ENCODE results near the gene RABGAP1.
"Not testable (repeated sequence)": the region's sequence is repeated elsewhere in the genome, so short reads cannot be mapped to it uniquely, and the experiment has no call there.

Gene RABGAP1

GRCh38 chr9:122940749-122941581, at the start of gene RABGAP1:
RABGAP1 (plus strand) TSS chr9:122941020; CDS start chr9:122957060, 16,040 bp downstream.
- H3K4me1 ChIP-seq (ENCODE audit: control insufficient read depth, insufficient read depth, low read length): peaks cover 8% of the 10 kb centered on the region

GRCh38 chr9:122897969-122898368, 42.9 kb upstream of the RABGAP1 start:
- no peak overlapping the region for H3K4me3 ChIP-seq (ENCODE audit: low read length in 2 of 2)
- peak overlapping the region in 1 of 2 donors; percentile 9 for H3K9ac ChIP-seq (ENCODE audit: low read length in 2 of 2)
- peaks cover 2% of the 10 kb centered on the region for H3K4me1 ChIP-seq (ENCODE audit: control insufficient read depth, insufficient read depth, low read length)
- H3K27ac ChIP-seq (ENCODE audit: low read length): no peak overlapping the region
- no peaks in the 10 kb centered on the region for H3K27me3 ChIP-seq (ENCODE audit: control insufficient read depth in 1 of 2, insufficient read depth in 2 of 2, low read length in 2 of 2)
- peaks cover 0 to 16% of the 10 kb centered on the region in 2 donors for H3K36me3 ChIP-seq (ENCODE audit: control insufficient read depth in 2 of 2, insufficient read depth in 2 of 2, low read length in 2 of 2)
- H3K9me3 ChIP-seq (ENCODE audit: control insufficient read depth in 2 of 2, low read length in 2 of 2): no peaks in the 10 kb centered on the region

More at GRCh38 chr9:122940749-122941581, at the start of gene RABGAP1:
- peaks cover 6 to 9% of the 10 kb centered on the region in 2 donors for H3K36me3 ChIP-seq (ENCODE audit: control insufficient read depth in 2 of 2, insufficient read depth in 2 of 2, low read length in 2 of 2)
- no peaks in the 10 kb centered on the region for H3K27me3 ChIP-seq (ENCODE audit: control insufficient read depth in 1 of 2, insufficient read depth in 2 of 2, low read length in 2 of 2)
- peak within 1 kb of the TSS; percentile 91 for H3K27ac ChIP-seq (ENCODE audit: low read length)
- H3K9ac ChIP-seq (ENCODE audit: low read length in 2 of 2): peak within 1 kb of the TSS; percentile 69 to 93
- H3K4me3 ChIP-seq (ENCODE audit: low read length in 2 of 2): peak within 1 kb of the TSS; percentile 76 to 92
- no peaks in the 10 kb centered on the region for H3K9me3 ChIP-seq (ENCODE audit: control insufficient read depth in 2 of 2, low read length in 2 of 2)

- H3K4me3 ChIP-seq (ENCODE audit: low read length in 2 of 2): peak overlapping the region in 1 of 2 donors; percentile 8
- no peak overlapping the region for H3K27ac ChIP-seq (ENCODE audit: low read length)
- peaks cover 9% of the 10 kb centered on the region for H3K4me1 ChIP-seq (ENCODE audit: control insufficient read depth, insufficient read depth, low read length)
- H3K9me3 ChIP-seq (ENCODE audit: control insufficient read depth in 2 of 2, low read length in 2 of 2): no peaks in the 10 kb centered on the region
- no peaks in the 10 kb centered on the region for H3K27me3 ChIP-seq (ENCODE audit: control insufficient read depth in 1 of 2, insufficient read depth in 2 of 2, low read length in 2 of 2)
- peaks cover 0 to 5% of the 10 kb centered on the region in 2 donors for H3K36me3 ChIP-seq (ENCODE audit: control insufficient read depth in 2 of 2, insufficient read depth in 2 of 2, low read length in 2 of 2)
- no peak overlapping the region for H3K9ac ChIP-seq (ENCODE audit: low read length in 2 of 2)
Measured at GRCh38 chr9:122900791-122901190, 40.0 kb upstream of the RABGAP1 start.

GRCh38 chr9:122904466-122904822, 36.4 kb upstream of the RABGAP1 start:
- Histone ChIP-seq H3K9me3 (ENCODE audit: control insufficient read depth in 2 of 2, low read length in 2 of 2) (no peaks in the 10 kb centered on the region), H3K4me3 (ENCODE audit: low read length in 2 of 2) (peak overlapping the region; percentile 85 to 97), H3K9ac (ENCODE audit: low read length in 2 of 2) (peak overlapping the region; percentile 96 to 98), H3K27ac (ENCODE audit: low read length) (peak overlapping the region; percentile 88), H3K36me3 (ENCODE audit: control insufficient read depth in 2 of 2, insufficient read depth in 2 of 2, low read length in 2 of 2) (no peaks in the 10 kb centered on the region), H3K27me3 (ENCODE audit: control insufficient read depth in 1 of 2, insufficient read depth in 2 of 2, low read length in 2 of 2) (no peaks in the 10 kb centered on the region), H3K4me1 (ENCODE audit: control insufficient read depth, insufficient read depth, low read length) (peaks cover 9% of the 10 kb centered on the region)

GRCh38 chr9:122904823-122905710, 35.8 kb upstream of the RABGAP1 start, which contains the start of gene RC3H2:
RC3H2 (minus strand) TSS chr9:122905359; CDS start chr9:122897509, 7,850 bp downstream.
- Histone ChIP-seq H3K9me3 (ENCODE audit: control insufficient read depth in 2 of 2, low read length in 2 of 2) (no peaks in the 10 kb centered on the region), H3K4me3 (ENCODE audit: low read length in 2 of 2) (peak within 1 kb of the TSS; percentile 85 to 97)

GRCh38 chr9:122906122-122906521, 34.7 kb upstream of the RABGAP1 start:
- not testable (repeated sequence) for H3K9ac ChIP-seq (ENCODE audit: low read length in 2 of 2); H3K4me1 ChIP-seq (ENCODE audit: control insufficient read depth, insufficient read depth, low read length); H3K27ac ChIP-seq (ENCODE audit: low read length); H3K27me3 ChIP-seq (ENCODE audit: control insufficient read depth in 1 of 2, insufficient read depth in 2 of 2, low read length in 2 of 2); H3K36me3 ChIP-seq (ENCODE audit: control insufficient read depth in 2 of 2, insufficient read depth in 2 of 2, low read length in 2 of 2); H3K9me3 ChIP-seq (ENCODE audit: control insufficient read depth in 2 of 2, low read length in 2 of 2); H3K4me3 ChIP-seq (ENCODE audit: low read length in 2 of 2)

More at GRCh38 chr9:122904823-122905710, 35.8 kb upstream of the RABGAP1 start, which contains the start of gene RC3H2:
- H3K36me3 ChIP-seq (ENCODE audit: control insufficient read depth in 2 of 2, insufficient read depth in 2 of 2, low read length in 2 of 2): no peaks in the 10 kb centered on the region
- H3K27me3 ChIP-seq (ENCODE audit: control insufficient read depth in 1 of 2, insufficient read depth in 2 of 2, low read length in 2 of 2): no peaks in the 10 kb centered on the region
- H3K9ac ChIP-seq (ENCODE audit: low read length in 2 of 2): peak within 1 kb of the TSS; percentile 96 to 98
- peaks cover 9% of the 10 kb centered on the region for H3K4me1 ChIP-seq (ENCODE audit: control insufficient read depth, insufficient read depth, low read length)
- peak within 1 kb of the TSS; percentile 88 for H3K27ac ChIP-seq (ENCODE audit: low read length)

- Histone ChIP-seq H3K4me1 (ENCODE audit: control insufficient read depth, insufficient read depth, low read length) (peaks cover 4% of the 10 kb centered on the region), H3K9ac (ENCODE audit: low read length in 2 of 2) (peak overlapping the region; percentile 91 to 96), H3K9me3 (ENCODE audit: control insufficient read depth in 2 of 2, low read length in 2 of 2) (no peaks in the 10 kb centered on the region), H3K36me3 (ENCODE audit: control insufficient read depth in 2 of 2, insufficient read depth in 2 of 2, low read length in 2 of 2) (peaks cover 10 to 12% of the 10 kb centered on the region in 2 donors), H3K27ac (ENCODE audit: low read length) (peak overlapping the region; percentile 69), H3K27me3 (ENCODE audit: control insufficient read depth in 1 of 2, insufficient read depth in 2 of 2, low read length in 2 of 2) (no peaks in the 10 kb centered on the region), H3K4me3 (ENCODE audit: low read length in 2 of 2) (peak overlapping the region; percentile 94 to 100)
Measured at GRCh38 chr9:122912671-122912963, 28.2 kb upstream of the RABGAP1 start.

- peak within 1 kb of the TSS; percentile 69 for H3K27ac ChIP-seq (ENCODE audit: low read length)
- no peaks in the 10 kb centered on the region for H3K9me3 ChIP-seq (ENCODE audit: control insufficient read depth in 2 of 2, low read length in 2 of 2)
Measured at GRCh38 chr9:122912964-122913673, 27.7 kb upstream of the RABGAP1 start, which contains the start of gene ZBTB6. ZBTB6 (minus strand) TSS chr9:122913323; CDS start chr9:122912072, 1,251 bp downstream.

GRCh38 chr9:122918310-122918709, 22.5 kb upstream of the RABGAP1 start:
- H3K9ac ChIP-seq (ENCODE audit: low read length in 2 of 2): no peak overlapping the region
- H3K27ac ChIP-seq (ENCODE audit: low read length): no peak overlapping the region
- no peaks in the 10 kb centered on the region for H3K27me3 ChIP-seq (ENCODE audit: control insufficient read depth in 1 of 2, insufficient read depth in 2 of 2, low read length in 2 of 2)
- H3K36me3 ChIP-seq (ENCODE audit: control insufficient read depth in 2 of 2, insufficient read depth in 2 of 2, low read length in 2 of 2): peaks cover 3 to 8% of the 10 kb centered on the region in 2 donors
- no peaks in the 10 kb centered on the region for H3K9me3 ChIP-seq (ENCODE audit: control insufficient read depth in 2 of 2, low read length in 2 of 2)
- H3K4me1 ChIP-seq (ENCODE audit: control insufficient read depth, insufficient read depth, low read length): peaks cover 4% of the 10 kb centered on the region
- no peak overlapping the region for H3K4me3 ChIP-seq (ENCODE audit: low read length in 2 of 2)

More at GRCh38 chr9:122912964-122913673, 27.7 kb upstream of the RABGAP1 start, which contains the start of gene ZBTB6:
- peak within 1 kb of the TSS; percentile 94 to 100 for H3K4me3 ChIP-seq (ENCODE audit: low read length in 2 of 2)
- no peaks in the 10 kb centered on the region for H3K27me3 ChIP-seq (ENCODE audit: control insufficient read depth in 1 of 2, insufficient read depth in 2 of 2, low read length in 2 of 2)
- peaks cover 4% of the 10 kb centered on the region for H3K4me1 ChIP-seq (ENCODE audit: control insufficient read depth, insufficient read depth, low read length)
- H3K9ac ChIP-seq (ENCODE audit: low read length in 2 of 2): peak within 1 kb of the TSS; percentile 91 to 96
- peaks cover 10 to 12% of the 10 kb centered on the region in 2 donors for H3K36me3 ChIP-seq (ENCODE audit: control insufficient read depth in 2 of 2, insufficient read depth in 2 of 2, low read length in 2 of 2)

GRCh38 chr9:122922713-122923112, 18.1 kb upstream of the RABGAP1 start:
- Histone ChIP-seq H3K9ac (ENCODE audit: low read length in 2 of 2) (no peak overlapping the region), H3K27ac (ENCODE audit: low read length) (no peak overlapping the region), H3K9me3 (ENCODE audit: control insufficient read depth in 2 of 2, low read length in 2 of 2) (no peaks in the 10 kb centered on the region), H3K4me1 (ENCODE audit: control insufficient read depth, insufficient read depth, low read length) (no peaks in the 10 kb centered on the region), H3K4me3 (ENCODE audit: low read length in 2 of 2) (no peak overlapping the region), H3K27me3 (ENCODE audit: control insufficient read depth in 1 of 2, insufficient read depth in 2 of 2, low read length in 2 of 2) (no peaks in the 10 kb centered on the region), H3K36me3 (ENCODE audit: control insufficient read depth in 2 of 2, insufficient read depth in 2 of 2, low read length in 2 of 2) (peaks cover 3 to 8% of the 10 kb centered on the region in 2 donors)

Data from stomach smooth muscle (tissue), 2 donors.